Right lobe of liver (tissue), 4 donors: ENCODE measurements around the gene PDE7B.

Source experiments
- CTCF ChIP-seq, 4 donors: fragments of 200-600 bp in 3 of 4; fragments of 450-650 bp in 1 of 4; IDR thresholded peaks; one replicate each; pipeline versions ENCODE4 v1.5.1 to v1.8.0; 2016 to 2022; ENCODE audit warnings: antibody characterized with exemption in 4 of 4, mild to moderate bottlenecking in 2 of 4
- POLR2A ChIP-seq: fragments of 450-650 bp; IDR thresholded peaks from one replicate; pipeline ENCODE4 v1.6.1; 2017; ENCODE audit warnings: antibody characterized with exemption, mild to moderate bottlenecking
- donor health status: DM: no; HTN: no; CAD: no.
- donor health status: DM: no; HTN: no; CAD: no.
- donor health status: DM: no; HTN: yes; CAD: no.

GRCh38 chr6:136192902-136193301 lies 341.4 kb downstream of the PDE7B start:
- no peak for TF ChIP-seq CTCF (IDR thresholded peaks at IDR 0.05)
- TF ChIP-seq POLR2A, result no peak
